ENCODE measurements around the gene PRDX5. TPM values are rescaled to one million over a fixed set of nuclear protein-coding genes. Genes with fewer than 3 reads are reported as not detected.

Gene PRDX5
- total RNA-seq, 2 donors from 2014 or later = 235 to 289 TPM

- Mint-ChIP-seq H3K36me3 (ENCODE audit: low read depth) (no peaks in the 10 kb centered on the region), H3K9me3 (no peaks in the 10 kb centered on the region), H3K27me3 (ENCODE audit: insufficient read depth) (peaks cover 83% of the 10 kb centered on the region), H3K27ac (no peak overlapping the region), H3K4me1 (peaks cover 1% of the 10 kb centered on the region), H3K4me3 (peak overlapping the region; percentile 44)
- no peak for DNase-seq
- Histone ChIP-seq H3K36me3 (ENCODE audit: control insufficient read depth, insufficient read depth, low read length) (no peaks in the 10 kb centered on the region), H3K4me1 (ENCODE audit: control insufficient read depth, insufficient read depth, low read length) (no peaks in the 10 kb centered on the region), H3K9me3 (ENCODE audit: control insufficient read depth, low read length) (no peaks in the 10 kb centered on the region), H3K27ac (ENCODE audit: low read depth, low read length) (no peak overlapping the region), H3K4me3 (ENCODE audit: low read length) (no peak overlapping the region), H3K27me3 (ENCODE audit: control insufficient read depth, insufficient read depth, low read length, poor library complexity, severe bottlenecking) (peaks cover 85% of the 10 kb centered on the region), H3K9ac (ENCODE audit: extremely low read depth, low read length, poor library complexity, severe bottlenecking) (no peak overlapping the region)
- no peak for TF ChIP-seq CTCF (conservative IDR thresholded peaks at IDR 0.05)
- 10 to 13% methylated on average over 54 to 59 of the region's 60 CpGs for WGBS, 2 experiments (ENCODE audit: insufficient coverage in 1 of 2, insufficient read length in 1 of 2)
Measured at GRCh38 chr11:64298966-64299846, 18.7 kb upstream of the PRDX5 start.

GRCh38 chr11:64299847-64300648, 17.9 kb upstream of the PRDX5 start, which contains the start of gene CATSPERZ:
Gene CATSPERZ, plus strand, starts transcription at chr11:64300358. Its CDS starts 53 bp downstream, at chr11:64300411.
- TF ChIP-seq CTCF (conservative IDR thresholded peaks at IDR 0.05) = no peak
- Histone ChIP-seq H3K9me3 (ENCODE audit: control insufficient read depth, low read length) (no peaks in the 10 kb centered on the region), H3K9ac (ENCODE audit: extremely low read depth, low read length, poor library complexity, severe bottlenecking) (no peak within 1 kb of the TSS), H3K27ac (ENCODE audit: low read depth, low read length) (no peak within 1 kb of the TSS), H3K4me1 (ENCODE audit: control insufficient read depth, insufficient read depth, low read length) (no peaks in the 10 kb centered on the region), H3K36me3 (ENCODE audit: control insufficient read depth, insufficient read depth, low read length) (no peaks in the 10 kb centered on the region), H3K4me3 (ENCODE audit: low read length) (peak within 1 kb of the TSS; percentile 30), H3K27me3 (ENCODE audit: control insufficient read depth, insufficient read depth, low read length, poor library complexity, severe bottlenecking) (peaks cover 76% of the 10 kb centered on the region)
- Mint-ChIP-seq H3K36me3 (ENCODE audit: low read depth) (no peaks in the 10 kb centered on the region), H3K4me1 (peaks cover 2% of the 10 kb centered on the region), H3K27ac (no peak within 1 kb of the TSS), H3K9me3 (no peaks in the 10 kb centered on the region), H3K27me3 (ENCODE audit: insufficient read depth) (peaks cover 75% of the 10 kb centered on the region), H3K4me3 (peak within 1 kb of the TSS; percentile 44)
- peak; percentile 74 for DNase-seq
- 11 to 15% methylated on average over 28 to 54 of the region's 54 CpGs for WGBS, 2 experiments (ENCODE audit: insufficient coverage in 1 of 2, insufficient read length in 1 of 2)

- no peak for DNase-seq
- Mint-ChIP-seq H3K9me3 (no peaks in the 10 kb centered on the region), H3K4me1 (peaks cover 8% of the 10 kb centered on the region), H3K27ac (no peak overlapping the region), H3K27me3 (ENCODE audit: insufficient read depth) (peaks cover 42% of the 10 kb centered on the region), H3K36me3 (ENCODE audit: low read depth) (peaks cover 4% of the 10 kb centered on the region), H3K4me3 (no peak overlapping the region)
- Histone ChIP-seq H3K9ac (ENCODE audit: extremely low read depth, low read length, poor library complexity, severe bottlenecking) (no peak overlapping the region), H3K9me3 (ENCODE audit: control insufficient read depth, low read length) (no peaks in the 10 kb centered on the region), H3K4me3 (ENCODE audit: low read length) (no peak overlapping the region), H3K36me3 (ENCODE audit: control insufficient read depth, insufficient read depth, low read length) (peaks cover 4% of the 10 kb centered on the region), H3K4me1 (ENCODE audit: control insufficient read depth, insufficient read depth, low read length) (no peaks in the 10 kb centered on the region), H3K27ac (ENCODE audit: low read depth, low read length) (no peak overlapping the region), H3K27me3 (ENCODE audit: control insufficient read depth, insufficient read depth, low read length, poor library complexity, severe bottlenecking) (peaks cover 43% of the 10 kb centered on the region)
- 89 to 92% methylated on average over 7 to 13 of the region's 13 CpGs for whole genome bisulfite sequencing, 2 experiments (ENCODE audit: insufficient coverage in 1 of 2, insufficient read length in 1 of 2)
- TF ChIP-seq CTCF (conservative IDR thresholded peaks at IDR 0.05) = no peak
Measured at GRCh38 chr11:64303109-64304031, 14.6 kb upstream of the PRDX5 start.
